Measurements from ENCODE around the gene OSCAR.

- TF ChIP-seq CTCF (IDR thresholded peaks at IDR 0.05) = no peak
- TF ChIP-seq POLR2A (IDR thresholded peaks at IDR 0.05) = no peak
These were observed 5.3 kb downstream of the OSCAR start for GRCh38 chr19:54095136-54095858.
